Measurements from ENCODE around the gene PROC. TPM values are rescaled to one million over a fixed set of nuclear protein-coding genes. Genes with fewer than 3 reads are reported as not detected.

PROC gene
- 0.25 TPM in 1 of 2 replicates, not detected in the other for total RNA-seq (2012; rRNA removed)

- Histone ChIP-seq H3K9ac (ENCODE audit: low read depth, low read length) (no peak within 1 kb of the TSS), H3K36me3 (ENCODE audit: insufficient read depth, low read length) (no peaks in the 10 kb centered on the region), H3K27me3 (ENCODE audit: control insufficient read depth, insufficient read depth, low read length) (peaks cover 22% of the 10 kb centered on the region), H3K4me2 (ENCODE audit: low read length) (no peak within 1 kb of the TSS), H3K4me1 (ENCODE audit: control insufficient read depth, insufficient read depth, low read length) (peaks cover 36% of the 10 kb centered on the region), H3K9me3 (replicated peaks; ENCODE audit: low read length) (no peaks in the 10 kb centered on the region), H3K4me3 (ENCODE audit: low read length) (no peak within 1 kb of the TSS)
Measured at GRCh38 chr2:127418300-127419111, at the start of gene PROC. Gene PROC (plus strand): TSS chr2:127418427. CDS start chr2:127419943, 1,516 bp downstream.

- H3K9ac ChIP-seq (ENCODE audit: low read depth, low read length), result no peak overlapping the region
- no peaks in the 10 kb centered on the region for H3K9me3 ChIP-seq (replicated peaks; ENCODE audit: low read length)
- H3K4me3 ChIP-seq (ENCODE audit: low read length), result no peak overlapping the region
- H3K36me3 ChIP-seq (ENCODE audit: insufficient read depth, low read length), result no peaks in the 10 kb centered on the region
- H3K4me2 ChIP-seq (ENCODE audit: low read length), result no peak overlapping the region
- no peaks in the 10 kb centered on the region for H3K27me3 ChIP-seq (ENCODE audit: control insufficient read depth, insufficient read depth, low read length)
- peaks cover 21% of the 10 kb centered on the region for H3K4me1 ChIP-seq (ENCODE audit: control insufficient read depth, insufficient read depth, low read length)
Measured at GRCh38 chr2:127370010-127370409, 48.2 kb upstream of the PROC start.

GRCh38 chr2:127371037-127371436 lies 47.2 kb upstream of the PROC start:
- Histone ChIP-seq H3K9me3 (replicated peaks; ENCODE audit: low read length) (no peaks in the 10 kb centered on the region), H3K27me3 (ENCODE audit: control insufficient read depth, insufficient read depth, low read length) (no peaks in the 10 kb centered on the region), H3K4me3 (ENCODE audit: low read length) (no peak overlapping the region), H3K4me1 (ENCODE audit: control insufficient read depth, insufficient read depth, low read length) (peaks cover 16% of the 10 kb centered on the region), H3K4me2 (ENCODE audit: low read length) (peak overlapping the region; percentile 59), H3K36me3 (ENCODE audit: insufficient read depth, low read length) (no peaks in the 10 kb centered on the region), H3K9ac (ENCODE audit: low read depth, low read length) (no peak overlapping the region)

GRCh38 chr2:127373362-127374083 lies 44.7 kb upstream of the PROC start:
- no peak overlapping the region for H3K4me2 ChIP-seq (ENCODE audit: low read length)
- H3K4me1 ChIP-seq (ENCODE audit: control insufficient read depth, insufficient read depth, low read length), result peaks cover 22% of the 10 kb centered on the region
- no peak overlapping the region for H3K9ac ChIP-seq (ENCODE audit: low read depth, low read length)
- no peaks in the 10 kb centered on the region for H3K27me3 ChIP-seq (ENCODE audit: control insufficient read depth, insufficient read depth, low read length)
- no peaks in the 10 kb centered on the region for H3K36me3 ChIP-seq (ENCODE audit: insufficient read depth, low read length)
- H3K9me3 ChIP-seq (replicated peaks; ENCODE audit: low read length), result no peaks in the 10 kb centered on the region
- H3K4me3 ChIP-seq (ENCODE audit: low read length), result no peak overlapping the region

- H3K9me3 ChIP-seq (replicated peaks; ENCODE audit: low read length), result no peaks in the 10 kb centered on the region
- no peak overlapping the region for H3K4me3 ChIP-seq (ENCODE audit: low read length)
- H3K4me2 ChIP-seq (ENCODE audit: low read length), result no peak overlapping the region
- no peak overlapping the region for H3K9ac ChIP-seq (ENCODE audit: low read depth, low read length)
- H3K4me1 ChIP-seq (ENCODE audit: control insufficient read depth, insufficient read depth, low read length), result peaks cover 14% of the 10 kb centered on the region
- H3K36me3 ChIP-seq (ENCODE audit: insufficient read depth, low read length), result no peaks in the 10 kb centered on the region
- H3K27me3 ChIP-seq (ENCODE audit: control insufficient read depth, insufficient read depth, low read length), result no peaks in the 10 kb centered on the region
Measured at GRCh38 chr2:127376257-127376656, 42.0 kb upstream of the PROC start.

- Histone ChIP-seq H3K4me1 (ENCODE audit: control insufficient read depth, insufficient read depth, low read length) (peaks cover 16% of the 10 kb centered on the region), H3K36me3 (ENCODE audit: insufficient read depth, low read length) (no peaks in the 10 kb centered on the region), H3K4me3 (ENCODE audit: low read length) (no peak overlapping the region), H3K9ac (ENCODE audit: low read depth, low read length) (no peak overlapping the region), H3K27me3 (ENCODE audit: control insufficient read depth, insufficient read depth, low read length) (no peaks in the 10 kb centered on the region), H3K4me2 (ENCODE audit: low read length) (no peak overlapping the region), H3K9me3 (replicated peaks; ENCODE audit: low read length) (no peaks in the 10 kb centered on the region)
Measured at GRCh38 chr2:127377262-127377661, 41.0 kb upstream of the PROC start.

GRCh38 chr2:127378720-127379119 lies 39.5 kb upstream of the PROC start:
- Histone ChIP-seq H3K4me2 (ENCODE audit: low read length) (no peak overlapping the region), H3K4me1 (ENCODE audit: control insufficient read depth, insufficient read depth, low read length) (peaks cover 17% of the 10 kb centered on the region), H3K36me3 (ENCODE audit: insufficient read depth, low read length) (no peaks in the 10 kb centered on the region), H3K27me3 (ENCODE audit: control insufficient read depth, insufficient read depth, low read length) (no peaks in the 10 kb centered on the region), H3K9me3 (replicated peaks; ENCODE audit: low read length) (no peaks in the 10 kb centered on the region), H3K4me3 (ENCODE audit: low read length) (no peak overlapping the region), H3K9ac (ENCODE audit: low read depth, low read length) (no peak overlapping the region)

- H3K27me3 ChIP-seq (ENCODE audit: control insufficient read depth, insufficient read depth, low read length), result no peaks in the 10 kb centered on the region
- no peak overlapping the region for H3K4me3 ChIP-seq (ENCODE audit: low read length)
- no peaks in the 10 kb centered on the region for H3K36me3 ChIP-seq (ENCODE audit: insufficient read depth, low read length)
- no peak overlapping the region for H3K4me2 ChIP-seq (ENCODE audit: low read length)
- no peaks in the 10 kb centered on the region for H3K9me3 ChIP-seq (replicated peaks; ENCODE audit: low read length)
- peaks cover 25% of the 10 kb centered on the region for H3K4me1 ChIP-seq (ENCODE audit: control insufficient read depth, insufficient read depth, low read length)
- H3K9ac ChIP-seq (ENCODE audit: low read depth, low read length), result no peak overlapping the region
Measured at GRCh38 chr2:127379712-127380355, 38.4 kb upstream of the PROC start.

- no peaks in the 10 kb centered on the region for H3K9me3 ChIP-seq (replicated peaks; ENCODE audit: low read length)
- no peaks in the 10 kb centered on the region for H3K27me3 ChIP-seq (ENCODE audit: control insufficient read depth, insufficient read depth, low read length)
- H3K4me3 ChIP-seq (ENCODE audit: low read length), result no peak overlapping the region
- H3K4me1 ChIP-seq (ENCODE audit: control insufficient read depth, insufficient read depth, low read length), result peaks cover 36% of the 10 kb centered on the region
- no peaks in the 10 kb centered on the region for H3K36me3 ChIP-seq (ENCODE audit: insufficient read depth, low read length)
- H3K4me2 ChIP-seq (ENCODE audit: low read length), result no peak overlapping the region
- H3K9ac ChIP-seq (ENCODE audit: low read depth, low read length), result no peak overlapping the region
Measured at GRCh38 chr2:127381762-127382161, 36.5 kb upstream of the PROC start.

- Histone ChIP-seq H3K4me1 (ENCODE audit: control insufficient read depth, insufficient read depth, low read length) (peaks cover 32% of the 10 kb centered on the region), H3K36me3 (ENCODE audit: insufficient read depth, low read length) (no peaks in the 10 kb centered on the region), H3K27me3 (ENCODE audit: control insufficient read depth, insufficient read depth, low read length) (no peaks in the 10 kb centered on the region), H3K9me3 (replicated peaks; ENCODE audit: low read length) (no peaks in the 10 kb centered on the region), H3K4me2 (ENCODE audit: low read length) (no peak overlapping the region), H3K4me3 (ENCODE audit: low read length) (no peak overlapping the region), H3K9ac (ENCODE audit: low read depth, low read length) (no peak overlapping the region)
Measured at GRCh38 chr2:127382831-127383230, 35.4 kb upstream of the PROC start.

- Histone ChIP-seq H3K36me3 (ENCODE audit: insufficient read depth, low read length) (no peaks in the 10 kb centered on the region), H3K4me1 (ENCODE audit: control insufficient read depth, insufficient read depth, low read length) (peaks cover 38% of the 10 kb centered on the region)
Measured at GRCh38 chr2:127384529-127384928, 33.7 kb upstream of the PROC start.

More at GRCh38 chr2:127384529-127384928, 33.7 kb upstream of the PROC start:
- H3K4me2 ChIP-seq (ENCODE audit: low read length), result peak overlapping the region; percentile 88
- H3K4me3 ChIP-seq (ENCODE audit: low read length), result no peak overlapping the region
- H3K27me3 ChIP-seq (ENCODE audit: control insufficient read depth, insufficient read depth, low read length), result no peaks in the 10 kb centered on the region
- no peak overlapping the region for H3K9ac ChIP-seq (ENCODE audit: low read depth, low read length)
- H3K9me3 ChIP-seq (replicated peaks; ENCODE audit: low read length), result no peaks in the 10 kb centered on the region
